Measurements from ENCODE around the gene SRSF5. TPM values are rescaled to one million over a fixed set of nuclear protein-coding genes. Genes with fewer than 3 reads are reported as not detected.

SRSF5 gene
- total RNA-seq, 2 experiments from 2014 or later = 265 to 319 TPM

GRCh38 chr14:69789118-69789640, 22.2 kb downstream of the SRSF5 start:
- CTCF ChIA-PET = no interaction called here
- H3K27ac Mint-ChIP-seq = no peak overlapping the region
- intact Hi-C loops (cut with DNase I, micrococcal nuclease) = no loop called here
- no peaks in the 10 kb centered on the region for H3K4me1 Mint-ChIP-seq
- H3K4me3 Mint-ChIP-seq = no peak overlapping the region
- no peaks in the 10 kb centered on the region for H3K9me3 Mint-ChIP-seq (ENCODE audit: low read depth)
- no peak for DNase-seq
- ATAC-seq = no peak
- POLR2A ChIA-PET = no interaction called here
- peaks cover 6% of the 10 kb centered on the region for H3K36me3 Mint-ChIP-seq (ENCODE audit: low read depth)
- H3K27me3 Mint-ChIP-seq = no peaks in the 10 kb centered on the region

GRCh38 chr14:69792887-69793421, 26.0 kb downstream of the SRSF5 start:
- no peaks in the 10 kb centered on the region for H3K27me3 Mint-ChIP-seq
- no peaks in the 10 kb centered on the region for H3K9me3 Mint-ChIP-seq (ENCODE audit: low read depth)
- ChIA-PET CTCF (no interaction called here), POLR2A (no interaction called here)
- H3K36me3 Mint-ChIP-seq (ENCODE audit: low read depth) = no peaks in the 10 kb centered on the region
- ATAC-seq (no peak), DNase-seq (no peak)
- H3K27ac Mint-ChIP-seq = no peak overlapping the region
- intact Hi-C loops (cut with DNase I, micrococcal nuclease) = no loop called here
- H3K4me3 Mint-ChIP-seq = no peak overlapping the region
- no peaks in the 10 kb centered on the region for H3K4me1 Mint-ChIP-seq

DNA sequence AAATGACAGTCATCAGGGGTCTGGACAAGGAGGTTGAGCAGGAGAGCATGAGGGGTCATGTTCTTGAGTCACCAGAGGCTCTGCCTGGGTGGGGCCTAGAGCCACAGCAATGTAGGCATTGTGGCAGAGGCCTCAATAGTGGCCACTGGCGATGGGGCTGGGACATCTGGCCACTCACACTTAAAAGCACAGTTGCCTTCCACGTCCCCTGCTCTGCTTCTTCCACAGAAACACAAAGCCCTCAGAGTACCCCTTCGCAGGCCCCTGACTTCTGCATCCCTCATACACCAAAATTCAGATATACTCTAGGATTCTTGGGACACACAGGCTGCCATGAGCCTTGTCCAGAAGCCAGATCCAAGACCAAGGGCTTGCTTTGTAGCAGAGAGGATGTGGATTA, 27.8 kb downstream of the SRSF5 start:
- Mint-ChIP-seq H3K4me1 (no peaks in the 10 kb centered on the region), H3K36me3 (ENCODE audit: low read depth) (no peaks in the 10 kb centered on the region), H3K27me3 (no peaks in the 10 kb centered on the region), H3K9me3 (ENCODE audit: low read depth) (no peaks in the 10 kb centered on the region), H3K27ac (no peak overlapping the region), H3K4me3 (no peak overlapping the region)
- ATAC-seq = no peak
- intact Hi-C loops (cut with DNase I, micrococcal nuclease) = loop anchor here in 1 of 2 experiments (5.0 kb wide), 1 partner anchor 62 kb away; no protein-coding TSS in a partner anchor
- DNase-seq = no peak
- POLR2A ChIA-PET = no interaction called here
- CTCF ChIA-PET = no interaction called here

DNA sequence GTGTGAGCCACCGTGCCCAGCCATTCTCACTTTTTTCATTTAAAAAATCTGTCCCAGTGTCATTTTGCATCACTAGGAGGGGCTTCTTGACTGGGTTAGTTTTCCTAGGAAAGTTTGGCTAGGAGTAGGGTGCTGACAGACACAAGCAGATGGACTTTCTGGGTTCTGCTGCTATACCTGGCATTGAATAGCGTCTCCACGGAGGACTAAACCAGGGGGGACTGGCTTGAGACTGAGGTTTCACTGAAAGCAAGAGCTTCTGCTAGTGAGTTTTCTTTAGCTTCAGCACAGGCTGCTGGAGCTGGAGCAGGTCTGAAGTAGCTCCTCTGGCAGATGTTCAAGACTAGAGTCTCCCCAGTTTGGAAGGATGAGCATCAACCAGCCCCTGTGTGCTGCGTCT, 28.7 kb downstream of the SRSF5 start:
- ATAC-seq = no peak
- Mint-ChIP-seq H3K27me3 (no peaks in the 10 kb centered on the region), H3K4me3 (no peak overlapping the region), H3K36me3 (ENCODE audit: low read depth) (peaks cover 1% of the 10 kb centered on the region), H3K9me3 (ENCODE audit: low read depth) (no peaks in the 10 kb centered on the region), H3K4me1 (no peaks in the 10 kb centered on the region), H3K27ac (no peak overlapping the region)
- ChIA-PET CTCF (interaction anchor here (0.6 to 1.2 kb wide), 3 partner anchors 11 to 1856 kb away, joined by 3 read pairs; no protein-coding TSS in a partner anchor), POLR2A (interaction anchor here (0.6 kb wide), 1 partner anchor 144 kb away, joined by 3 read pairs; no protein-coding TSS in a partner anchor)
- no peak for DNase-seq
- intact Hi-C loops (cut with DNase I, micrococcal nuclease) = loop anchor here in 1 of 2 experiments (5.0 kb wide), 1 partner anchor 63 kb away; no protein-coding TSS in a partner anchor

GRCh38 chr14:69796797-69797500, 30.0 kb downstream of the SRSF5 start, which contains the start of gene SLC10A1:
SLC10A1 (minus strand) TSS chr14:69797241; CDS start chr14:69797155, 86 bp downstream.
- DNase-seq = no peak
- Mint-ChIP-seq H3K4me3 (no peak within 1 kb of the TSS), H3K9me3 (ENCODE audit: low read depth) (no peaks in the 10 kb centered on the region), H3K4me1 (no peaks in the 10 kb centered on the region), H3K36me3 (ENCODE audit: low read depth) (peaks cover 5% of the 10 kb centered on the region), H3K27me3 (no peaks in the 10 kb centered on the region), H3K27ac (no peak within 1 kb of the TSS)
- POLR2A ChIA-PET = no interaction called here
- ATAC-seq = no peak
- CTCF ChIA-PET = interaction anchor here (0.6 to 1.2 kb wide), 2 partner anchors 37 to 575 kb away, joined by 3 to 5 read pairs; no protein-coding TSS in a partner anchor
- intact Hi-C loops (cut with DNase I, micrococcal nuclease) = loop anchor here in 1 of 2 experiments (5.0 kb wide), 1 partner anchor 65 kb away; no protein-coding TSS in a partner anchor

- POLR2A ChIA-PET = no interaction called here
- Mint-ChIP-seq H3K4me1 (no peaks in the 10 kb centered on the region), H3K36me3 (ENCODE audit: low read depth) (peaks cover 5% of the 10 kb centered on the region), H3K27me3 (no peaks in the 10 kb centered on the region), H3K4me3 (no peak overlapping the region), H3K27ac (no peak overlapping the region), H3K9me3 (ENCODE audit: low read depth) (no peaks in the 10 kb centered on the region)
- CTCF ChIA-PET = interaction anchor here (1.2 kb wide), 1 partner anchor 37 kb away, joined by 5 read pairs; no protein-coding TSS in a partner anchor
- ATAC-seq (no peak), DNase-seq (no peak)
- intact Hi-C loops (cut with DNase I, micrococcal nuclease) = loop anchor here in 1 of 2 experiments (5.0 kb wide), 1 partner anchor 65 kb away; no protein-coding TSS in a partner anchor
Observed at GRCh38 chr14:69797573-69798338, 30.8 kb downstream of the SRSF5 start.

- CTCF ChIA-PET = no interaction called here
- POLR2A ChIA-PET = no interaction called here
- Mint-ChIP-seq H3K27ac (no peak overlapping the region), H3K4me1 (no peaks in the 10 kb centered on the region), H3K9me3 (ENCODE audit: low read depth) (no peaks in the 10 kb centered on the region), H3K4me3 (no peak overlapping the region), H3K36me3 (ENCODE audit: low read depth) (peaks cover 5% of the 10 kb centered on the region), H3K27me3 (peaks cover 1% of the 10 kb centered on the region)
- intact Hi-C loops (cut with DNase I, micrococcal nuclease) = loop anchor here in 1 of 2 experiments (5.0 kb wide), 1 partner anchor 66 kb away; no protein-coding TSS in a partner anchor
- DNase-seq = no peak
- no peak for ATAC-seq
Observed at GRCh38 chr14:69798339-69798735, 31.4 kb downstream of the SRSF5 start.

DNA sequence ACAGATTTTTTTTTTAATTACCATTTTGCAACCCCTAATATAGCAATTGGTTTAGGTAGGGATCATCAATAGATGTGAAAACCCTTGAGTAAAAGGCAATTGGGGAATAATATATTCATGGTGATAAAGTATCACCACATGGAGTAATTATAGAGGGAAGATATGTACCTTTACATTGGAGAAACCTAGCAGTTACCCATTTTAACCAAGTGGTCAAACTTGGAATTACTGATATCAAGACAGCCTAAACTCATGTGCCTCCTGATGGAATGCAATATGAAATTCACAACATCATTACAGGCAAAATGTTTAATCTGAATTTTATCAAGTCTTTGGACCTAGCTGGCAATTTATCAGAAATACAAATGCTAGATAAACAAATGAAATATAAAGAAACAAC, 36.8 kb downstream of the SRSF5 start:
- peaks cover 2% of the 10 kb centered on the region for H3K27me3 Mint-ChIP-seq
- H3K4me3 Mint-ChIP-seq = no peak overlapping the region
- intact Hi-C loops (cut with DNase I, micrococcal nuclease) = no loop called here
- peaks cover 5% of the 10 kb centered on the region for H3K36me3 Mint-ChIP-seq (ENCODE audit: low read depth)
- no peaks in the 10 kb centered on the region for H3K9me3 Mint-ChIP-seq (ENCODE audit: low read depth)
- ChIA-PET POLR2A (interaction anchor here (0.7 kb wide), 1 partner anchor 959 kb away, joined by 3 read pairs; no protein-coding TSS in a partner anchor), CTCF (interaction anchor here (0.6 to 1.0 kb wide), 3 partner anchors 12 to 1874 kb away, joined by 3 read pairs; no protein-coding TSS in a partner anchor)
- no peak for ATAC-seq
- no peak for DNase-seq
- no peaks in the 10 kb centered on the region for H3K4me1 Mint-ChIP-seq
- H3K27ac Mint-ChIP-seq = no peak overlapping the region

- no peak overlapping the region for H3K27ac Mint-ChIP-seq
- peaks cover 5% of the 10 kb centered on the region for H3K36me3 Mint-ChIP-seq (ENCODE audit: low read depth)
- H3K4me3 Mint-ChIP-seq = no peak overlapping the region
- intact Hi-C loops (cut with DNase I, micrococcal nuclease) = no loop called here
- peaks cover 2% of the 10 kb centered on the region for H3K27me3 Mint-ChIP-seq
- ATAC-seq = no peak
- CTCF ChIA-PET = interaction anchor here (0.8 kb wide), 1 partner anchor 12 kb away, joined by 4 read pairs; no protein-coding TSS in a partner anchor
- H3K9me3 Mint-ChIP-seq (ENCODE audit: low read depth) = no peaks in the 10 kb centered on the region
- no peak for DNase-seq
- POLR2A ChIA-PET = no interaction called here
- H3K4me1 Mint-ChIP-seq = no peaks in the 10 kb centered on the region
Observed at GRCh38 chr14:69804902-69805301, 38.0 kb downstream of the SRSF5 start.

GRCh38 chr14:69807192-69807591, 40.2 kb downstream of the SRSF5 start:
- Mint-ChIP-seq H3K4me3 (no peak overlapping the region), H3K4me1 (no peaks in the 10 kb centered on the region), H3K9me3 (ENCODE audit: low read depth) (no peaks in the 10 kb centered on the region), H3K27ac (no peak overlapping the region), H3K36me3 (ENCODE audit: low read depth) (no peaks in the 10 kb centered on the region), H3K27me3 (peaks cover 2% of the 10 kb centered on the region)
- ATAC-seq (no peak), DNase-seq (no peak)
- POLR2A ChIA-PET = no interaction called here
- intact Hi-C loops (cut with DNase I, micrococcal nuclease) = no loop called here
- CTCF ChIA-PET = interaction anchor here (0.6 to 2.4 kb wide), 5 partner anchors 11 to 315 kb away, joined by 3 to 13 read pairs (median 6); no protein-coding TSS in a partner anchor

Measured in activated CD4-positive, alpha-beta T cell treated with anti-CD3 and anti-CD28 coated beads for 36 hours (primary cell).